Activated CD4-positive, alpha-beta T cell treated with anti-CD3 and anti-CD28 coated beads, Interleukin-10, Interleukin-2, amounts not matched to agents 100 ng/mL and 50 ng/mL, durations not matched to agents 16 hours and 8 hours (primary cell): ENCODE data around the gene NKD1.
"Not testable (repeated sequence)": the region's sequence is repeated elsewhere in the genome, so short reads cannot be mapped to it uniquely, and the experiment has no call there.

ENCODE experiments used
- DNase-seq: peaks from one replicate; pipeline ENCODE4 v3.0.0-alpha.2; 2020

Gene NKD1

DNA sequence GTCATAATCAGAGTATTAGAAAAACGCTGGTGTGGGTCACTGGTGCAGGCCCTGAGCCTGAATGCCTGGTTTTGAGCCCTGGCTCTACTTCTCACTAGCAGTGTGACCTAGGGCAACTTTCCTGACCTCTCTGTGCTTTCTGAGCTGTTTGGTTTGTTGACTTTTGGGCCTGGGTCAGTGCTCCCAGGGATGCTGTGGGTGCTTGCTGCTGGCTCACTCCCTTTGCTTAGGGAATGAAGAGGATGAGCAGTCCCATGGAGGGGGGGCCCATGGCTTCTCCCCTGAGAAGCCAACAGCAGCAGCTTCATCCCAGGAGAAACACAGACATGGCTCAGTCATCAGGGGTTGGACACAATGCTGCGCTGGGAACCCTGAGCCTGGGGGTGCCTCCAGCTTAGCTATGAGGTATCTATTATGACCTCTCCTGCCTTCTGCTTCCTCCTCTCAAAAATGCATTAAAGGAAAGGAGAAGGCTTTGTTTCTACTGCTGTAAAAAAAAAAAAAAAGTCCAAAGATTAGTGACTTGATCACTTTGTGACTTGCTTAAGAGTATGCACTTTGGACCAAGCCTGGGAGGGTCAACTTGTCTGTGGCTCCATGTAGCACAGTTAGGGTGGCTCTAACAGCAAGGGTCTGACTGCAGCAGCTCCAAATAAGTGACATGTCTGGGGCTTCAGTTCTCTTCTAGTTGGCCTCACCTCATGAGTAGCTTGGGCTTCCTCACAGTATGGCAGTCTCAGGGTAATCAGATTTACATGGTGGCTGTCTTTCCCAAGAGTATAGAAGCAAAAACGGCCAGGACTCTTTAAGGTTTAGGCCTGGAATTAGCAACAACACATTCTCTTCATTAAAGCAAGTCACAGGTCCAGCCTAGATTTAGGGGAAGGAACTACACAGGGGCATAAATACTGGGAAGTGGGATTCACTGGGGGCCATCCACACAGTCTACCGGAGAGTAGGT lies 13.0 kb downstream of the NKD1 start:
- no peak for DNase-seq

DNA sequence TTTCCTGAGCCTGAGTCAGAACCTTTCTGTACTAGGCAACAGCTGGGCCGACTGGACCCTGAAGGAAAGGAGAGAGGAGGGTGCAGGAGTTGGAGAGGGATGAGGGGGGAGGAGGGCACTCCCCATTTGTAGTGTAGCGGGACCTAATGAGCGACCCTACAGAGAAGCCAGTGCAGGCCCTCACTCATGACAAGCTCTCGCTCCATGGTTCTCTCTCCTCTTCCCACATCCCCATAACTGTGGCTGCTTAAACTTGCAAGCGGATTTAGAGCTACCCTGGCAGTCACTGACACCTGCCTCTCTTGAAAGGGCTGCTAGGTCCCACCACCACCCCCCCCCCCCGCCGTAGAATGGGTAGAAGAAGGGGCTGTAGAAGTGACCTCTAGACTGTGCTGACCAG lies 14.5 kb downstream of the NKD1 start:
- no peak for DNase-seq

DNA sequence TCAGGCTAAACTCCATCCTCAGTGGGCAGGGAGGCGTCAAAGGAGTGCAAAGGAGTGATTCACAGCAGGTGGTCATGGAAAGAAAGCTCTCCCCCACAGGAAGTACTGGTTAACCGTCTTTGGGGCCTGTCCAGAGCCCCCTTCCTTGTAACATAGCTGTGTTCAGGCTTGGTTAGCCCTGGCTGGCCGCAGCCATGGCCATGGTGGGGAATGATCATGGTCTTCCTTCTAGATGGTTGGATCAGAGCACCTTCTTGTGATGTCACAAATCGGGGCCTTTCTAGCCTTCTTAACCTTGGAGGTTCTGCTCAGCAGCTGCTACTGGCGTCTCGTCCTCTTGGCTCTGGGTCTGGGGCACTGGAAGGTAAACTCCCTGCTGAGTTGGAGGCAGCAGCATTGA lies 15.8 kb downstream of the NKD1 start:
- no peak for DNase-seq

DNA sequence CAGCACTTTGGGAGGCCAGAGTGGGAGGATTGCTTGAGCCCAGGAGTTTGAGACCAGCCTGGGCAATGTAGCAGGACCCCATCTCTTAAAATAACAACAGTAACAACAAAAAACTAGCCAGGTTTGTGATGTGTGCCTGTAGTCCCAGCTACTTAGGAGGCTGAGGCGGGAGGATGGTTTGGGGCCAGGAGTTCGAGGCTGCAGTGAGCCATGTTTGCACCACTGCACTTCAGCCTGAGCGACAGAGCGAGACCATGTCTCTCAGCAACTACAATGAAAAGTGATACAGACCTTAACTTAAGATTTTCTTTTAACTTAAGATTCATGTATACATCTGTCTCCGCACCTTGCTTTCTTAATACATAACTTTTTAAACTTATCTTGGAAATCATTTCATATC lies 17.2 kb downstream of the NKD1 start:
- no peak for DNase-seq

DNA sequence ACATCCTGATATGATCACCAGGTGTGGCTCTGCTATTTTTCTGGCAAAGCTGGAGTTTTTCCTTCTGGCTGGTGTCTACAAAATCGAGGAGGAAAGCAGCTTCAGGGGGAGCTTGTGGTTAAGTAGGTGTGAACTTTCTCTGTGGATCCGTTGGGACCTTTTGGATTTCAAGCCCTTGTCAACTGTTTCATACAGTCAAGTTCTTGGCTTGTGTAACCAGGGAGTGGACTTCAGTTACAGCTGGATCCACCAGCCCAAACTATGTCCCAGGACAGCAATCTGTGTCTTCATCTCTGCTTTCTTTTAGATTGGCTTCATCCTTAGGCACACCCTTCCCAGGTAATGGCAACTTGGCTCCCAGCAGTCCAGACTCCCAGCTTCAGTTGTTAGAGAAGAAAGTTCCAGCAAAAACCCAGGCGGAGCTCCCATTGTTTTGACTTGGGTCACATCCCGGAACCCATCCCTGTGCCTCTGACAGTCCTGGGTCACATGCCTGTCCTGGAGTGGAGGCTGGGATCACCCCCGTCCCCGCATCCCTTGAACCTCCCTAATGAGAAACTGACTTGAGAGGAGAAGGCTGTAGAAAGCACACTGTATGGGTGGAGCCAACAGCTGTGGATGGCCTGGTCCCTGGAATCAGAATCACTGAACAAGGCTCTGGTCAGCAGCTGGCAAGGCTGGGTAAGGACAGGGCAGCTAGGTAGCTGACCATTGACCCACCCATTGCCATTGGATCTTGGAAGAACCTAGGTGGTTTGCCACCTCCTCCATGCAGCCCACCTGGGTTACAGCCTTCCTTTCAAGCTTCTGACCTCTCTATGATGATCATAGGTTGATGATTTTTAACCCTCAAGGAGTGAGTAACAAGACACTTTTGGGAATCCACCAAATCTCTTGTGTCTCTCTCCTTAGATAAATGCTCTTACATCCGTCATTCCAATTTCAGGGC lies 18.1 kb downstream of the NKD1 start:
- no peak for DNase-seq

DNA sequence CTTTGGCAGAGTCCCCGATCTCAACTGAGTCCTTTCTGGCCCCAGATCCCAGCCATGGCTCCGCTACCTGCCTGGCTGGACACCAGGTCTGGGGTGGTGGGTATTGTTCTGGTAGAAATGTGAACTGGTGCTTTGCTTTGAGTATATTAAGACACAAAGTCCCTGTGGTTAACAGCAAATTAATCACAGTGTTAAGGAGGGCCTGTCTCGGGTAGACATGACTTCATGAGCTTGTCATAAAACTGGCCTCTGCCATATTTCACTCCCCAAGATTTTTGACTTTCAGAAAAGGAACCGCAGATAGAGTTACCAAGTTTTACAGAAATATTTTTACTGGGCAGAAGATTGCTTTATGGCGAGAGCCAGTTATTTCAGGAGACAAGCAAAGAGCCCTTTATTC lies 19.5 kb downstream of the NKD1 start:
- no peak for DNase-seq

DNA sequence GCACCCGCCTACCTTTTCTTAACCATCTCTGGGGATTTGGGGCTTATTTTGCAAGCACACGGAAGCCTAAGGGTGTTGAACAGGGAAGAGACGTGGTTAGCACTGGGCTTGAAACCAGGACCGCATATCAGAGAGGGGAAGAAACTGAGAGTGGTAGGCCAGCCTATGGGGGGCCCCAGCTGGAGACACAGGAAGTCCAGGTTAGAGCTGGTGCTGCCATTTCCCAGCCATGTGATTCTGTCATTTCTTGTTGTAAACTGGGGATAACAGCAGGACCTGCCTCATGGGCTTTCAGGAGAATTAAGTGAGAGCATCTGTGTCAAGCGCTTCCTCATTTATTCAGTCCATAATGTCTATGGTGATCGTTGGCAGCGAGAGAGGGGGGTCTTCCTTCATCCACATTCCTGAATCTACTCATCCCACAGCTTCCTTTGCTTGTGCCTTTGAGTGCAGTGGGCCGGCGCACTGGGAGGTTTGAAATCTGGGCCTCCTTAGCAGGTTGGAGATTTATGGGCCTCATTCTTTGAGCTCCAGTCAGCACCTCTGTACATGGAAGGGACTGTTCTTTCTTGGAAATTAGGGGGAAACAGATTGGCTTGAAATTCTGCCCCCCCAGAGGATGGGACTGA lies 20.1 kb downstream of the NKD1 start:
- DNase-seq, result no peak

DNA sequence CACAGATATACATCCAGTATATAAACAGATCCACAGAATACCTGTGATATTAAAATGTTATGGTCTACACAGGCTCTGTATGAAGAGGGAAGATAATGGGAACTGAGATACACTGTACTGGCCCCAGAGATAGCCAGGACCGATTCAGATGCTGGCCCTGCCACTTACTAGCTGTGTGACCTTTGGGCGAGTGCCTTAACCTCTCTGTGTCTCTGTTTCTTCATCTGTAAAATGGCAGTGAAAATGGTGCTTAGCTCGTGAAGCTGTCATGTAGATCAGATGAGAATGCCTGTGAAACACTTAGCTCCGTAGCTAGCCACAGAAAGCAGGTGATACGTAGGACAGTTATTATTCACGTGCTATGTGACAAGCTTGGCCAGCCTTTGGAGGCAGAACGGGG lies 22.2 kb downstream of the NKD1 start:
- DNase-seq, result no peak

DNA sequence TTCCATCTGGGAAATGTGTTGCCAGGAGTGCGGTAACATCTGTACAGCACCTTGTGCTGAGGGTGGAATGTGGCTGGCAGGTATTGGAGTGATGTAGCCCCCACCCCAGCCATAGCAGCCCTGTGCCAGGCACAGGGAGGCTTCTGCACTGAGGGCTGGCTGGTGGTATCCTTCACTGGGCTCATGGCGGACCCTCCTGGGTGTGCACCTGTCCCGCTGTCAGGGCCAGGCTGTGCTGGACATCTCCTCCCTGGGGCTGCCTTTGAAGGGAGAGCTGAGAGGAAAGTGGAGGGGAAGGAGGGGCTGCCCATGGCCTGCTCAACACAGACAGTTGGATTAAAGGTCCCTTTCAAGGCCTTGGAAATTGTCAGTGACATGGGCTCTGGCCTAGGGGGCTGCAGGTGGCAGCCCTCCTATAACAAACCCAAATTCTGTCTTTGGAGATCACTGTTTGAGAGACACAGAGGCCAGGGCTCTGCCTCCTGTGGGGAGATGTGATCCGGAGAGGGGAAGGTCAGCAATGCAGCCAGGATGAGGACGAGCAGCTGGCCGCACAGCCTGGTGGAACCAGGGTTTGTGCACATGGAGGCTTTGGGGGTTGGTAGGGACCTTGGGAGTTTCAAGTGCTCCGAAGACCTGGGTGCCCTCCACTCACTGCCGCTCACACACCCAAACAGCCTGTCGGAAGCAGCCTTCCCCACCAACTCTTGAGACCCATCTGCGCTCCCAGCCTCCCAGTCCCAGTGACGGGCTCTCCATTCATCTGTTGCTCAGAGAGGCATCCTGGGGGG lies 22.8 kb downstream of the NKD1 start:
- DNase-seq, result no peak

DNA sequence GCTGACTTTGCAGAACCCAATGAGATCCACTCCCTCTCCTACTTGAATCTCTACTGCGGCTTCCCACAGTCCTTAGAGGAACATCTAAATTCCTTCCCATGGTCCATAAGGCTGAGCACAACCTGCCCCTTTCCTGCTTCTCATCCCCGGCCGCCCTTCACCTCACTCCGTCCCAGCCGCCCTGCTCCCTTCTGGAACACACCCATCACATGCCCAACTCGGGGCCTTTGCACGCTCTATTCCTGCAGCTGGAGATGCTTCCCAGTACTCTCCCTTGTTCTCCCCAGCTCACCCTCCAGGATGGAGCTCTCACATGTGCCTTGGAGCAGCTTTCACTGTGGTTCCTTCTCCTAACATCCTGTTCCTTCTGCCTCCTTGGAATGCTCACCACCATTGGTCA lies 23.6 kb downstream of the NKD1 start:
- DNase-seq, result no peak

DNA sequence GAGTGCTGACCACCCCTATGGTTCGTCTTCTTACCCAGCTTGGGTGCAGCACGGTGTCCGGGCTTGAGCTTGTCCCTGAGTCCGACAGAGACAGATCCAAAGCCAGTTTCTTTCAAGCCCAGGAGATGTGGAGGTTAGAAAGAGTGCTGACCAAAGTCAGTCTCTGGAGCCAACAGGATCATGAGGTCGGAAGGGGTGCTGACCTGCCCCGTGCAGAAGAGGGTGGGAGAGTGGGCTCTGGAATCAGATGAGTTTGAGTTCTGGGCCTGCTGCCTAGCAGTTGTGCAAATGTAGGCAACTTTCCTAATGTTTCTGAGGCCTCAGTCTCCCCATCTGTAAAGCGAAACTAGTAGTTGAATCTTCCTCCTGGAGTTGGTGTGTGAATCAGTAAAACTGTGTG lies 24.5 kb downstream of the NKD1 start:
- DNase-seq, result no peak

DNA sequence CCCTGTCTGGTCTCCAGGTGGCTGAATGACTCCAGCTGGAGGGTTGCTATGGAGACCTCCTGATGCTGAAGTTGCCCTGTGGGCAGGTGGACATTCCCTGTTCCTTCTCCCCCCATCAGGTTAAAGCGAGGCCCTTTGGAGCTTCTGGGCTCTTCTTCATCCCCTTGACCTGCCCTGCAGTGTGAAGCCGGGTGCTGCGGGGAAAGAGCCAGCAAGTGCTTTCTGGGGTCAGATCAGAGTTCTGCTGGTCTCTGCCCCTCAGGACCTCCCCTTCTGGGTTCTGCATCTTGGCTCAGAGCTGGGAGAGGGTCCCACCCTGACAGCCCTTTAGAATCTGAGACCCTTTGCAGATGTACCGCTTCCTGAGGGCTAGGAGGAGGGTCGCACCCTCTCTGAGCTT lies 25.1 kb downstream of the NKD1 start:
- no peak for DNase-seq

DNA sequence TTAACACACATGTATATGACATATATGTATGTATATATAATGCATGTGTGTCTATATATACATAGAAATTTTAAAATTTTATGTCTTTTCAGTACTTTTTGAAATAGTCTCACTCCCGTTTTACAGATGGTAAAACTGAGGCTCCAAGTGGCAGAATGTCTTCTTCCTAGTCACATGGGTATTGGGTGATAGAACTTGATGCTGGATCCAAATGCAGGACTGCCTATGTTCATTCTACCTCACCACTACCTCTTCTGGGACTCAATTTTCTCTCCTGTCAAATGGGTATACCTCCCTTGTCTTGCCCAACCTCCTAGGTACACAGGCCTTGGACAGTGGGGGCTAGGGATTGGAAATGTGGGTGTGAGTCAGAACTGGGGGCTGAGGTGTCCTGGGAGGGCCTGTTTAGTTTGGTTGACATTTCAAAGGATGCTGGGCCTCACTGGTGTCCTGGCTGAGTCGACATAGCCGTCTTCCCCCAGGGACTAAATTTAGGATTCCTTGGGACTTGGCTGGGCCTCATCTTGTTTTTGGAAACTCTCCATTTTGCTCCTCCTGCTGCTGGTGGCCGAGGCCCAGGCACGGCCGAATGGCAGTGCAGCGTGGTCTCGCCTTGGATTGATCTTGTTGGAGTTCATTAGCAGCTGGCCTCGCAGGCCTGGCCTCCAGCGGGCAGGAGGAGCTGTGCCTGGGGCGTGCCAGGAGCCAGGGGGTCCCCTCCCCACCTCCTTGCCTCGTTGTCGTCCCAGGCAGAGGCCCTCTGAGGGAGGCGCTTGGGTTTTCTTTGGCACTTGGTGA lies 25.9 kb downstream of the NKD1 start:
- DNase-seq, result no peak

DNA sequence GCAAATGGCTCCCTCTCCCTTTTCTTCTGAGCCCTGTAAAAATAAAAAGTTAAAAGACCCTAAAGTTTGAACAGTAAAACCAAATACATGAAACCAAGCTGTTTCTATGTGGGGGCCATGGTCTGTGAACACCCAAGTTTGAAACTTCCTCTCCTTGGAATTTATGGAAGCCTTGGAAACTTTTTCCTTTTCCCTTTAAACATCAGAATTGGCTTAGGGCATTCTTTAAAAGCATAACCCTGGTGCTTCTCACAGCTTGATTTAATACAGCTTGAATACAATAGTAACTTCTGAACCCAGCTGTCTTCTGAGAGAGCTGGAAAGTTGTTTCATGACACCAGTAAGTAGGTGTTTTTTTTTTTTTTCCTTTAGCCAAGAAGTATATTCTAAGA lies 26.5 kb downstream of the NKD1 start:
- DNase-seq, result no peak

DNA sequence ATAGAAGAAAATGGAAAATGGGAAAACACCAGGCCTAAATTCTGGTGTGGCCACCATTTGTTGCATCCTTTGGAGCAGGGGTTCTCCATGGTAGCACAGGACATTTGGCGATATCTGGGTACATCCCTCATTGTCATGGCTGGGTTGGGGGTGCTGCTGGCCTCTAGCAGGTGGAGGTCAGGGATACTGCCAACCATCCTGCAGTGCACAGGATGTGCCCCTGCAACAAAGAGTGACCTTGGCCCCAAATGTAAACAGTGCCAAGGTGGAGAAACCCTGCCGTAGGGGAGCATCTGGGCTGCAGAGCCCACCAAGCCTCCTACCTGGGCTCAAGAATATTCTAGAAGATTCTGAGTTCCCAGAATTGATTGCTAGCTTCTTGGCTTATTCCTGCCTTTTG lies 27.5 kb downstream of the NKD1 start:
- no peak for DNase-seq

DNA sequence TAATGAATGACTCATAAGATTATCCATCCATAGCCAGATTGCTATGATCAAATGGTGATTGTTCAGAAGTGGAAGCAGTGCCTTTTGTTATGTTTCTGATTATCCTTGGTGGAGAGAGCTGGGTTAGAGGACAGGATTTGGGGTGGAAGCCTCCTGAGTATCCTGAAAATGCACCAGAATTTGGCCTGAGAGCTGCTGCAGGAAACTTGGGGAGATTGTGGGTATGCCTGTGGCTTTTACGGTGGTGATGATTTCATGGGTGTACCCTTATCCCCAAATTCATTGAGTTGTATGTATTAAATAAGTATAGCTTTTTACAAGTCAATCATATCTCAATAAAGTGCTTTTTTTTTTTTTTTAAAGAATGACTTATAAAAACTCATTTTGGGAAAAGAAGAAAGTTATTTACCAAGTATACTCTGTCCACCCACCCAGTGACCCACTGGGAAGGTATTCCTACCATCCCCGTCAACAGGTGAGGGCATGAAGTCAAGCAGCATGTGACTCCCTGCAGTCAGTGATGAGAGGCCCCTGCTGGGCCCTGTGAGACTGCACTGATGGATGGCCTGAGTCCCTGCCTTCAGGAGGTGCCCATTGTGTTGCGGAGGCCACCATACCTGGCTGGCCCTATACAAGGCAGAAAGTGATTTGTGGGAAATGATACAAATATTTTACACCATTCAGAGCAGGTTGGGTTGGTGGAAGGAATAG lies 28.4 kb downstream of the NKD1 start:
- no peak for DNase-seq

DNA sequence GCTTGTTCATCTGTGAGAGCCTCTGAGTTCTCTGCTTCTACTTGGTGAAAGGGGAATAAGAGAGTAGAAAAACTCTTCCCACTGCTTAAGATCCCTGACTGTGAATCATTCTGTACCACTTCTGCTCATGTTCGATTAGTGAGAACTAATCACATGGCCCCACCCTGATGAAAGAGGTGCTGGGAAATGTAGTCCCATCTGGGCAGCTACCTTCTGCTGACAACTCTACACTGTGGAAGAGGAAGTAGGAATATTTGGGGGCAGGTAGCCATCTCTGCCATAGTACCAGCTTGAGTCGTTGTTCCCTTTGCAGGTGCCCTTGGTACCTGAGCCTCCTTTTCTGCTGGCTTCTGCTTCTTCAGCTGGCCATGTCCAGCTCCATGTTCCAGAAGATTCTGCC lies 29.9 kb downstream of the NKD1 start:
- no peak for DNase-seq

DNA sequence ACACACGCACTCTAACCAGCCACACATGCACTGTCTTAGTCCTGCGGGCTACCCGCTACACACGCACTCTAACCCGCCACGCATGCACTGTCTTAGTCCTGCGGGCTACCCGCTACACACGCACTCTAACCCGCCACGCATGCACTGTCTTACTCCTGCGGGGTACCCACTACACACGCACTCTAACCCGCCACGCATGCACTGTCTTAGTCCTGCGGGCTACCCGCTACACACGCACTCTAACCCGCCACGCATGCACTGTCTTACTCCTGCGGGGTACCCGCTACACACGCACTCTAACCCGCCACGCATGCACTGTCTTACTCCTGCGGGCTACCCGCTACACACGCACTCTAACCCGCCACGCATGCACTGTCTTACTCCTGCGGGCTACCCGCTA lies 31.2 kb downstream of the NKD1 start:
- not testable (repeated sequence) for DNase-seq

DNA sequence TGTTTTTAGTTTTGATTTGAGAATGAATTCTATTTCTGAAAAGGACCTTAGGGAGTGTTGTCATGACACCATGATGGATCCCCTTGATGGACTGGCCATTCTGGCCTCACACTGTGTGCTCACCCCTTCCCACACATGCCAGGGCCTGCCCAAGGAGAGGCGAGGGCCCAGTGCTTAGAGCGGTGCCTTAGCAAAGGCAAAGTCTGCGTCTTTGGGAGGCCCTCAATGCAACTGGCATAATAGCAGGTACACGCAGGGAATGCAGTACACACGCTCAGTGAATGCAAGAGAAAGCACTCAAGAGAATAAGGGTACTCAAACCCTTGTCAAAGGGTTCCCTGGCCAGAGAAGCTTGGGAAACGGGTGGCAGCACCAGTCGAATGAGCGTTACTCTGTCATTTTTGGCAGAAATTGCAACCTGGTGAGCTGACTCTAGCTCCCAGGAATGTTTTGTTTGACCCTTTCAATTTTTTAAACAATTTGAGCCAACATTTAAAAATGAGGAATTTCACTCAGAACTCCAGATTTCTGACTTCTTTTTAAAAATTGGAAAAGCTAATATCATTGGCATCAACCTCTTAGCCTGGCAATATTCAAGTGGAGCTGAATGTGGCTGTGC lies 32.1 kb downstream of the NKD1 start:
- no peak for DNase-seq

DNA sequence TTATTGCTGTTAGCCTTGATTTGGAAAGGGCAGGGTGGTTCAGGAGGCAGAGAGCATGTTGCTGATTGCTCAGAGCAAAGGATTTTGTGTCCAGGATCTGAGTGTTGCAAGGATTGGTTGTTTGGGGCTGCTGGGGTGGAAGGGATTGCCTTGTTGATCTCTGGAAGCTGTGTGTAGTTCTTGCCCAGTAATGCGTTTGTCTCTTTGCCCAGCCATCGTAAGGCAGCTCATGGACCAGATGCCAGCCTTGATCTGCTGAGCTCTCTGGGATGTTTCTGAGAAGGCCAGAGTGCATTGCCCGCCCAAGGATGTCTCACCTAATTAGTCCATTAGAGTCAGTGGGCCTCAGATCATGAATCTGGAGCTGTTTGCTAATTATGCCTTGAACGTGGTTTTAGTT lies 33.6 kb downstream of the NKD1 start:
- no peak for DNase-seq

DNA sequence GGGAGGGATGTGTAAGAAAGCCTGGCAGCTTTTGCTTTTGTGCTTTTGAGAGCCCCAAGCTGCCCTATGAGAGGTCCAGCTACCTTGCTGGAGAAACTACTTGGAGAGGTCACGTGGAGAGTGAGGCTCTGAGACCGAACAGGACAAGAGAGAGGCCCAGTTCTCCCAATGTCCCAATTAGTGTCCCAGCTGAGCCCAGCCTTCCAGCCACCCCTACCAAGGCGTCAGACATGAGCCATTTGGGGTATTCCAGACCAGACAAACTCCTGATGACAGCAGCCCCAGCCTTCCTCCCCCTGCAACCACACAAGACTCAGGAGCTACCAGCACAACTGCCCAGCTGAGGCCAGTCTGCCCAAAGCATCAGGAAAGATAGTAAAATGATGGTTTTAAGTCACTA lies 35.0 kb downstream of the NKD1 start:
- DNase-seq, result no peak
